SK-N-SH (cell line): ENCODE data around the gene CELA3A.

Experiments
- CTCF ChIP-seq: fragments of 200-600 bp; sonication (generic); IDR thresholded peaks from 2 replicates; pipeline ENCODE4 v1.6.1; 2017; ENCODE audit warnings: antibody characterized with exemption, mild to moderate bottlenecking, moderate library complexity
- EP300 ChIP-seq, 2 experiments: IDR thresholded peaks; 2 replicates each; pipeline versions ENCODE4 v1.4.0 to v1.6.1; 2012; ENCODE audit warnings: borderline replicate concordance in 1 of 2, low read depth in 1 of 2, low read length in 1 of 2
- JUND ChIP-seq: IDR thresholded peaks from 2 replicates; pipeline ENCODE4 v1.4.0; 2012
- MAX ChIP-seq: IDR thresholded peaks from 2 replicates; pipeline ENCODE4 v1.4.0; 2012; ENCODE audit warnings: low read depth
- NFIC ChIP-seq: IDR thresholded peaks from 2 replicates; pipeline ENCODE4 v1.4.0; 2012; ENCODE audit warnings: borderline replicate concordance
- POLR2AphosphoS5 ChIP-seq: IDR thresholded peaks from 2 replicates; pipeline ENCODE4 v1.6.1; 2012; ENCODE audit warnings: low read depth, low read length
- RAD21 ChIP-seq: IDR thresholded peaks from 2 replicates; pipeline ENCODE4 v1.6.1; 2012; ENCODE audit warnings: mild to moderate bottlenecking, low read length
- RFX5 ChIP-seq: IDR thresholded peaks from 2 replicates; pipeline ENCODE4 v1.6.1; 2012; ENCODE audit warnings: mild to moderate bottlenecking, improper control_type of control experiment, low read length
- SMC3 ChIP-seq: IDR thresholded peaks from 2 replicates; pipeline ENCODE4 v1.6.1; 2012; ENCODE audit warnings: low read depth, low read length, improper control_type of control experiment
- TAF1 ChIP-seq: IDR thresholded peaks from 2 replicates; pipeline ENCODE4 v1.6.1; 2012; ENCODE audit warnings: low read depth, mild to moderate bottlenecking, low read length, moderate library complexity, borderline replicate concordance
- USF2 ChIP-seq: fragments of 150-350 bp; IDR thresholded peaks from 2 replicates; pipeline ENCODE4 v1.6.1; 2017; ENCODE audit warnings: antibody characterized with exemption, low read length, low read depth, borderline replicate concordance

GRCh38 chr1:22045604-22046228 lies 44.3 kb downstream of the CELA3A start:
- TF ChIP-seq TAF1 (no peak), RFX5 (no peak), CTCF (no peak), USF2 (no peak), POLR2AphosphoS5 (no peak), MAX (no peak), SMC3 (no peak), RAD21 (no peak), JUND (no peak), EP300 (IDR thresholded peaks at IDR 0.05; ENCODE audit: borderline replicate concordance in 1 of 2, low read depth in 1 of 2, low read length in 1 of 2) (no peak), NFIC (no peak)
